ENCODE data around the gene REELD1.

Gene REELD1

GRCh38 chr4:146224326-146224966 lies 10.1 kb downstream of the REELD1 start:
- DNase-seq (ENCODE audit: low read depth in 4 of 4, low spot score in 1 of 4) = no peak

GRCh38 chr4:146229406-146229805 lies 15.1 kb downstream of the REELD1 start:
- no peak for DNase-seq (ENCODE audit: low read depth in 4 of 4, low spot score in 1 of 4)

DNA sequence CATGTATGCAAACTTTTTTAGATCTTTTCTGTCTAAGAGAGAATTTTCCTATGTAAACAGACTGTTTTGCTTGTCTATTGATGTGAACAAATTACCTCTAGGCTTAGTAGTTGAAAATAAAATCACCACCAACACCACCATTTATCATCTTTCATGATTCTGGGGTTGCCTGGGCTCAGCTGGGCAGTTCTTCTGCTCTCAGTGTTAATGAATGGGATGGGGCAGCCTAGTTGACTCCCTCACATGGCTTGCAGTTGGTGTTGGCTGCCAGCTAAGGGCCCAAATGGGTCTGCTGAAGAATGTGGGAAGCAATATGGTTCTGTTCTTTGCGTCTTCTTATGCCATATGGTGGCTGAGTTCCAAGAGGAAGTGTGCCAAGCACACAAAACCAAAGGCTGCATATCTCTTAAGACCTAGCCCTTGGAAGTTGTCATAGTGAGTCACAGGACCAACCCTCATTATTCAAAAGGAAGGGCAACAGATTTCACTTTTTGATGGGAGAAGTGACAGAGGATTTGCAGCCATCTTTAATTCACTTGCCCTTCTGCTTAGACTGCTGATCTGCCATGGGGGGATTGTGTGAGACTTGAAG lies 17.9 kb downstream of the REELD1 start:
- no peak for DNase-seq (ENCODE audit: low read depth in 4 of 4, low spot score in 1 of 4)

GRCh38 chr4:146235654-146236177 lies 21.4 kb downstream of the REELD1 start:
- DNase-seq (ENCODE audit: low read depth in 4 of 4, low spot score in 1 of 4) = no peak

- no peak for DNase-seq (ENCODE audit: low read depth in 4 of 4, low spot score in 1 of 4)
Observed at GRCh38 chr4:146236216-146236615, 21.9 kb downstream of the REELD1 start.

DNA sequence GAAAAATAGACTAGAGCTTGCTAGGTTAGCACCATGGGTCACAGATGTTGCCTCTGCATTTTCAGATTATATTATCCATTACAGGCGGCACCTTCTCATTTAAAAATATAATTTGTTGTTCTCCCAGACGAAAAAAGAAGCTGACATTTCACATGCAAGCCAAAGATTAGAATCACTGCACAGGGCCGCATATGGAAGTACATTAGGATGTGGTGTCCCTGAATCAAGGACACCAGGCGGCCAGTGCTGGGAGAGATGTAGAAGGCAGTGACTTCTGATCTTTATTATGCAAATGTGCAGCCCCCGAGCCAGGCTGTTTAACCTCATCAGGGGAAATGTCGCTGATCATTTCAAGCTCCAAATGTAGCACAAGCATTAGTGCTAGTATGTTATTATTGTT lies 22.8 kb downstream of the REELD1 start:
- DNase-seq (ENCODE audit: low read depth in 4 of 4, low spot score in 1 of 4) = no peak

- no peak for DNase-seq (ENCODE audit: low read depth in 4 of 4, low spot score in 1 of 4)
Observed at GRCh38 chr4:146238107-146238506, 23.8 kb downstream of the REELD1 start.

GRCh38 chr4:146243141-146243882 lies 29.0 kb downstream of the REELD1 start:
- DNase-seq (ENCODE audit: low read depth in 4 of 4, low spot score in 1 of 4) = peak; percentile 16 to 56 (median 40)

DNA sequence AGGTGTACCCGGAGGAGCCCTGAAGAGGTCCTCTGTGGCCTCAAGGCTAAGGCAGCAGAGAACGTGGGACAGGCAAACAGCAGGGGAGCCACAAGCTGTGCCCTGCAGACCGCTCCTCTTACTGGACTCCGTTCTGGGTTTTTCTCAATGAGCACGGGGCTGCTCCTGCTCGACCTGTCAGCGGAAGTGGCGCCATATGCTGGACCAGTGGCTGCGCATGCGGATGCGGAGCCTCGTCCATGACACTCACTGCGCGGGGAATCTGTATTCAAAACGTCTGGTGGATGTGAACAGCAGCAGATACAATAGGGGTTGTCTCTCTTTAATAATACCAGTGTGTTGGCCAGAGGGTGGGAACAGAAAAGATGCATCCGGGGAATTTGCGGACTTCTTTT lies 29.5 kb downstream of the REELD1 start:
- DNase-seq (ENCODE audit: low read depth in 4 of 4, low spot score in 1 of 4) = no peak

DNA sequence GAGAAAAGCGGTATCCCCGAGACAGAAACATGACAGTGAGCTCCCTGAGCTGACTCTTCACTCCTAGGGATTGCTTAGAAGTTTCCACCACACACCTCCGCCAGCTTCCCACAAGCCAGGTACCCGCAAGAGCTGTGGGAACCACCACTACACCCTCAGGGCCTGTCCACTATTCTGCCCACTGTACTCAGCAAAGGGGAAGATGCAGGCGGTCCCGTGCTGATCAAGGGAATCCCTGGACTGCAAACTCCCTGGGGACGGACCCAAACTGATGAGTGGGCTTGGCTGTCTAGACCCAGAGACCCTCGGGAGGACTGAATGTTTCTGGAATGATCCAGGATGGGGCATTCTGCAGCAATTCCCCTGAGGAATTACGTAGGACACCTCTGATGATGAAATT lies 30.2 kb downstream of the REELD1 start:
- DNase-seq (ENCODE audit: low read depth in 4 of 4, low spot score in 1 of 4) = no peak

DNA sequence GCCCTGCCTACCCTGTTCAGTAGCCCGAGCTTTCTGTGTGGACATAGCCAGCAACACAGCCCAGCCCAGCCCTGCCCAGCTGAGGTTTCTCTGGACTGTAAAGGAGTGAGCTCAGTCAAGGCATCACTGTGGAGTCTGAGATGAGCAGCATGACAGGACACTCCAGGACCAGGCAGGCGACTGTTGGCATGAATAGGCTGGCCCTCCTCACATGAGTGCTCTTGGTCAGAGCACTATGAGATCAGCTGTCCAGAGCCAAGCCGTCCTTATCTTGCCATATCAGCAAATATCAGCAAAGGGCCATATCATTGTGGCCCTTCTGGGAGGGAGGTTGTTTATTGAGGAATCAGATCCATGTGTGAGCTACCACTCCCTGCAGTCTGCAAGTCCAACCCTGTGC lies 30.9 kb downstream of the REELD1 start:
- no peak for DNase-seq (ENCODE audit: low read depth in 4 of 4, low spot score in 1 of 4)

- no peak for DNase-seq (ENCODE audit: low read depth in 4 of 4, low spot score in 1 of 4)
Observed at GRCh38 chr4:146245850-146246249, 31.5 kb downstream of the REELD1 start.

DNA sequence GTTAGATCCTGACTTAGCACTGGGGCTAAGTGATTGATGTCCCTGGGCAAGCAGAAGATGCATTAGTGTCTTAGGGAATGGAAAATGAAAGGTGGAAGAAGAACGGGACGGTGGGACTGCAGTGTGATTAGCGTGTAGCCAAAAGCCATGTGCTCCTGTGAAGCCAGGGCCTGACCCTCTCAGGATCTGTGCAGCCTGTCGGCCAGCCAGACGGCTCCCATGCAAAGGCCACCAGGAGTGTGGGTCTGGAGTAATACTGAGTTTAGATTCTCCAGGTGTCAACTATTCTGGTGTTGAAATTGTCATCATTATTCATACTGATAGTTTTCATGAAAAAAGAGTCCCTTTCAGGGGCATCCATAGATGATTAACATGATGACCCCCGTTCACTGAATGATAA lies 32.0 kb downstream of the REELD1 start:
- DNase-seq (ENCODE audit: low read depth in 4 of 4, low spot score in 1 of 4) = no peak

GRCh38 chr4:146247356-146247755 lies 33.0 kb downstream of the REELD1 start:
- no peak for DNase-seq (ENCODE audit: low read depth in 4 of 4, low spot score in 1 of 4)

DNA sequence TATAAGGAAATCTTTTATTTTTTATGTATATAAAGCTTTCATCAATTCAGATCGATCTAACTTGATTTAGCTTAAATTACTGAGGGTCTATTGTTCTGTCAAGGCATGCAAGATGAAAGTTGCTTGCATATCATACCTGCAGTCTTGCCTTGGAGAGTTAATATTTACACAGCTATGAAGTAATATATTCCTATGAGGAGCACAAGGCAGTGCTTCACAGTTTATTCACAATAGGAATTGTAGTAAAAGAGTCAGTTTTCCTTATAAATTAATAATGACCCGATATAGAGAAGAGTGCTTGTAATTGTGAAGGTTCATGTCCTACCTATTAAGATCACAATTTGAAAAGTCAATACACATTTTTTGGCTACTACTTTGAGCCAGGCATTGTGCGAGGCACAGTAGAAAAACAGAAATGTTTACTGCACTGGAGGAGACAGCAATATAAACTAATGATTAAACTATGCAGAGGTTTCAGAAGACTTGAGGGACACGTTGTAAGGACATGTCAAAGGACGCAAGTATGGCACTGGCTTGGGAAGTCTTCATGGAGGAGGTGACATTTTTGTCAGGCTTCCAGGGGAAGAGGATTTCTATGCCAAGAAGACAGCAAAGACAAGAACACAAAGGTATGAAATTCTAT lies 38.8 kb downstream of the REELD1 start:
- no peak for DNase-seq (ENCODE audit: low read depth in 4 of 4, low spot score in 1 of 4)

DNA sequence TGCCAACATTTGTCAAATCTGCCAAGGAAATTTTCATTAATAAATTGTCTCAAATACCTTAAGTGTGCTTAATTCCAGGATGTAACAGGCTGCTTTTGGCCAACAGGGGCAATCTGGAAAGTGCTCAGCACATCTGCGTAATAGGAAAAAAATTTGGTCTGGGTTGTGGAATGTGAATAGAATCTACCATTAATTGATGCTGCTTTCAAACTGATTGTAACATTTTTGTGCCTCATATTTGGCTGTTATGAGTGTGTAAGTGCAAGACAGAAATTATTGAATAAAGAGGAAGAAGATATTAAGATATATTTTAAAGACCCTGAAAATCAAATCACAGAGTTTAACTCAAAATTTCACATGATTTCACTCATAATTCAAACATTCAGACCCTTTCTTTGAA lies 41.1 kb downstream of the REELD1 start:
- no peak for DNase-seq (ENCODE audit: low read depth in 4 of 4, low spot score in 1 of 4)

DNA sequence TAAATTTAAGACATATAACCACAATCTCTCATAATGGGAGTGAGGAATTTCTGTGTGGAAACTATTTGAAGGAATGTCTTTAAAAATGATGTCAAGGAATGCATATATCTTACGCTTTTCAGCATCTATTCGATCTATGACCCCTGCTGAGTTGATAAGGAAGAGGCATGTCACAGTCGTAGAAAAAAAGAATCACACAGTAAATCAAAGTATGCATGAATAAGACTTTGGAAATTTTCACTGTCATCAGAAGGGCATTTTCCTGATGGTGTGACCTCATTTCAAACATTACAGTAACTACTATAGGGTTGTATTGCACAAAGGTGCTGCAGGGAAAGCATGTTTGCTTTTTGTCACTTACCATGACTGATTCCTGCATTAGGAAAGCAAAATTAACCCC lies 41.5 kb downstream of the REELD1 start:
- DNase-seq (ENCODE audit: low read depth in 4 of 4, low spot score in 1 of 4) = no peak

- DNase-seq (ENCODE audit: low read depth in 4 of 4, low spot score in 1 of 4) = no peak
Observed at GRCh38 chr4:146256328-146256727, 42.0 kb downstream of the REELD1 start.

GRCh38 chr4:146257511-146257910 lies 43.2 kb downstream of the REELD1 start:
- no peak for DNase-seq (ENCODE audit: low read depth in 4 of 4, low spot score in 1 of 4)

DNA sequence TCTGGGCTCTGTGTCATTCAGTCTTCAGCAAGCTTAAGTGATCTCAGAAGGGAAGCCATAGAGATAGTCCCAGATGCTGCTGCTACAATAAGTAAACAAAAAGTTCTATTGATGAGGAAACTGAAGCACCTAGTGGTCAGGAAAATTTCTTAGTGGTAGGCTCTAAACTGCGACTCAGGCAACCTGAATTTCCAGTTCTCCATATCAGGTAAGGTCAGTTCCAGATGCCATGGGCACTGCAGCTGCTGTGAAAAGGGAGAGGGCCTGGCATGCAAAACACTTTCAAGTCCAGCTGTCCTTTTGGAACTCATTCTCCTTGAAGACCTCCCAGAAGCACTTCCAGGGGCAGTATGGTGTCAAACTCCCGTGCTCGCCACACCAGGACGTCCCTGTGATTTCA lies 46.2 kb downstream of the REELD1 start:
- DNase-seq (ENCODE audit: low read depth in 4 of 4, low spot score in 1 of 4) = no peak

DNA sequence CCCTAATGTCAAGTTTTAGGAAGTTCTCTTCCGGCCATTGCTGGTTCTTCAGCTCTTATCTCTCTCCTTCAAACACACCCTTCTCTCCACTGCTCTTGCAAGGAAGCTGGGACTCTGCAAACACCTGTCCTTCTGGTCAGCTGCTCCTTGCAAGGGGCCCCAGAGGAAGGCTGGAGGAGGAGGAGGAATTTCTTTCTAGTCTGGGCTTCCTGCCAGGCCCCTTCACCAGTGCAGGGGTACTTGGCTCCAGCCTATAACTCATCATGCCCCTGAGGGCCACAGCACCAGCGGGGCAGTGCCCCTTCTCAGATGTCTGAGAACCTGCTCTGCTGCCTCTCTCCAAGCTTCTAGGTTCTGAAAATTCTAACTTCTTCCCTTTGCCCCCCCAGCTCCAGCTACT lies 46.7 kb downstream of the REELD1 start:
- DNase-seq (ENCODE audit: low read depth in 4 of 4, low spot score in 1 of 4) = no peak

DNA sequence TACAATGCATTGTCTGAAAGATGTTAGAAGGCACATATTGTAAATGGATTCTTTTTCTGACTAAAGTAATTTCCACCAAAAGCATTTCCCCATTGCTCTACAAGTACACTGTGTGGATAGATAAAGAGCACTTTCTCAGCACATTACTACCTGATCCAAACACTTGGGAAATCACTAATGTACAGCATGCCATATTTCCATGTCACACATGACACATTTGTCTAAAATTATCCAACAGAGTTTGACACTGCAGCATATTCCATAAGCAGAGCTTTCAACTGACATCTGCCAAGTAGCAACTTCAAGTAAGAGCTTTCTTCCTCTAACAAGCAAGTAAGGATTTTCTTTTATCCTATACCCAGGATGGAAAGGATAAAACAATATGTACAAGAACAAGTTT lies 49.5 kb downstream of the REELD1 start:
- DNase-seq (ENCODE audit: low read depth in 4 of 4, low spot score in 1 of 4) = no peak

Measured in stimulated activated CD4-positive, alpha-beta T cell treated with anti-CD3 and anti-CD28 coated beads, Interleukin-1b, Interleukin-23, amount 100 ng/mL, for 24 hours (primary cell).